RKO (cell line): ENCODE measurements around the gene RGS9.

Source experiments
- DNase-seq: peaks from one replicate; pipeline ENCODE4 v3.0.0-alpha.2; 2016; ENCODE audit warnings: low spot score

RGS9 gene

DNA sequence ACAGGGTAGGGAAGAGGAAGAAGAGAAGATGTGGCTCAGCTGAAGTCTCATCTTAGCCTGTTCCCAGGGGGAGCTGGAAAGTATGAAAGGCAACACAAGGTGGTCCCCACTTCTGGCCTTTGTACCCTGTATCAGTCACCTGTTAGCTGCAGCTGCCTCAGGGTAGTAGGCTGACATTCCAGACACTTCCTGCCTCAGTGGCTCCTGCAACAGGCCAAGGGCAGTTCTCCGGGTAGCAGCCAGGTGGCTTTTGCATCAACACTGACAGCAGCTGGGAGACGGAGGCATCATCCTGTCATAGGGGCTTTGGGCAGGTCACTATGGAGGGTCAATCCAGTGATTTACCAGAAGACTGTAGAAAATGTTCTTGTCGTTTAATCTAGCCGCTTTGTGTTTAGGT is 124.0 kb downstream of the RGS9 start:
- no peak for DNase-seq

DNA sequence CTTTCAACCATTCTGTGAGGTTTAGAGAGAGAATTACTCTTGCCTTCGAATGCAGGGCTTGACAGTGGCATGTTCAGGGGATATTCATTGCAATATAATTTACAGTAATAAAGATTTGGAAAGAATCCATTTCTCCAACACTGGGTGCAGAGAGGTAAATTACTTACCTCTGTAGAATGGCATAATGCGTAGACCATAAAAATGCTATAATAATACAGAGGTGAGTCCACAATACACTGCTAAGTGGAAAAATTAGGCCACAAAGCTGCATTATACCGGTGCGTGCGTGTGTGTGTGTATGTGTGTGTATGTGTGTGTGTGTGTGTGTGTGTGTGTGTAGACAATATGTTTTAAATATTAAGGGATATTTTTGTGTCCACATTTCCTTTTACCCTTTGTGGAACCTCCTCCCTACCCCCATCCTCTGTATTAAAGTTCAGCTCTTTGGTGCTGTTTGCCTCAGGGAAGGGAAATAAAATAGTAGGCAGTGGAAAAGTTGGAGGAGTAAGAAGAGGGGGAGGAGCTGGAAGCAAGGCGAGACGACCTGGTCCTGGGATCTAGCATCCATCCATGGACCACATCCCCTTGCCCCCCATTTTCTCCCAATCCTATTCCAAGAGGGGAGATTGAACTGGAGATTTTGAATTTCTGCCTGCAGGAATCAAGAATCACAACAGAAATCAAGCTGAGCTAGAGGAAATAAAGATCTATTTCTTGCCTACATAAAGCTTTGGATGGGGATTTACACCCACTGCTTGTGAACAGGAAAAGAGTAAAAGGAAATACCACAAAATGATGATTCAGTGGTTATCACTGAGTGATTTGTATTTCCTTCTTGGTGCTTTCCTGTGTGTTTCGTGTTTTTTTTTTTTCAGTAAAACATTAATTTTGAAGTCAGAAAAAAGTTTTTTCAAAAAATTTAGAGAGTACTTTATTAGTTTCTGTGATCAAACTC is 124.8 kb downstream of the RGS9 start:
- no peak for DNase-seq

DNA sequence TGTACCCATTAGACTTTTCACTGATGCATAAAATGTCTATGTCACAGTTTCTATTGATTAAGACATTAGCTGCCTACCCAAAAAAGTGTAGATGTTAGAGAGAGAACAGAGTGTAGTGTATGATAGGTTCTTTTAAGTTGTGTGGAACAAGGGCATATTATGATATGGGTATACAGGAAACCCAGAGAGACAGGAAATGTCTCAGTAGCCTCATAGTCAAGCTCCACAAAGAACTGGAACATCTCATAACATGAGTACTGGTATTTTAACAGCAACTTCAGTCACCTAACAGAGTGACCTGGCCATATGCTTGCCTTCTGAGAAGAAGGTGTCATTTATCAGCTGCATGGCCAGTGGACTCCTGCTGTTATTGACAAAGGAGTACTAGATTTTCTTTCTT is 128.1 kb downstream of the RGS9 start:
- DNase-seq, result no peak

DNA sequence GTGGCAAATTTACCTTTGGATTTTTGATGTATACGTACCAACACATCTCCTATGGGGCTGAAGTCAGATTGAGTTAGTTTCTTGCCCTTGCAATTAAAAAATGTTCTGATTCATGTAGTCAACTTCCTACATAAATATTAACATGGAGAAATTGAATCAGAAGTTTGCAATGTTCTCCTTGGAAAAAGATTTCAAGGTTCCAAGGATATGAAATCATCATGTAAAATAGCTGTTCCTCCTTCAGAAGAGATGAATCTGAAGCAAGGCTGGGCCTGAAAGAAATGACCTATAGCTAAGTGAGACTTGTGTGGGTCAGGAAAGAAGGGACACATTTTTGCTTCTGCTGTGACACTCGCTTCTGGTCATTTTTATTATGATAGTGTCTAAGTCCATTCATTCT is 131.7 kb downstream of the RGS9 start:
- no peak for DNase-seq

DNA sequence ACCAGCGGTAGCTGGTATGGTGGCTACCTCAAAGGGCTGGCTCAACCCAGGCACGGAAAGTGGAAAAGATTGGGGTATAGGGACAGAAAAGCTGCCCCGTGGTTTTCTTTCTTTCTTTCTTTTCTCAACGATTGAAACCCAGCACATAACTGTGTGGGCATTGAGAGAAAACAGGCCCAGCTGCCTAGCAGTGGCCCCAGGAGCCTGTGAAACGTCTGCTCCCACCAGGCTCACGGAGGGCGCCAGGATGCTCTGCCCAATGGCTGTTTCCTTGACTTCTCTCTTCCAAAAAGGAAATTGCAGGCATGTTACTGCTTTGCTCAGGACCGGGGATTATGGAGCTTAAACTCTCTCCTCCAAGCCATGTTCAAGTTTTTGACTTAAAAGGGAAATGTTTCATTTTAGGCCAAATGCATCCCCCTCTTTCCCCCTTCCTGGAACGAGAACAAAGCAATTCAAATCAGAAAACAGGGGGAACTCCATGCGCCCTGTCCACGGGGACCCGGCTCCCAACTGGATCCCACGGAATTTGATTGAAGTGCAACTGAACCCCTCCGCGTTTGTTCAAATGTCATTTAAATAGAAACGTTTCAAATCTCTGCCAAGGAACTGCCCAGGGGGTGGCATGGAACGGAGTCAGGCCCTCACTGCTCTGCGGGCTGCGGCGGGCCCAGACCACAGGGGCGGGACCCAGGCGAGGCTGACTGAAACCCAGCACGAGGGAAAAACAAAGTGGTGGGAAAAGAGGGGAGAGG is 133.5 kb downstream of the RGS9 start:
- no peak for DNase-seq

DNA sequence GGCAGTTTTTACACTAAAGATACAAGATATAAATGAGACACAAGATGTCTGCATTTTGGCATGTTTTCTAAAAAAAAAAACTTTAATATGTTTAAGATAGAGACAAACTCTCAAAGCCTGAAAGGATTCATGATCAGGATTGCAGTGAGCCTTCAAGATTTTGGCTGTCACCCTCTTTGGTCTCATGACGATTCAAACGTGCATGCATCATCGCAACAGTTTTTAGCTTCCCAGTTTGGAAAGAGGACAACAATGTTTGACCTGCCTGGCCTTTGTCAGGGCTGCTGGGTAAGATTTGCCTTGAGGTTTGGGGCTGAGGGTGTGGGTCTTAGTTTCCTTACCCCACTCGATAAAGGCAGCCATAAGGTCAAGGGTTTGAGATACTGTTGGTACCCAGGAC is 134.1 kb downstream of the RGS9 start:
- no peak for DNase-seq
